Mesenchymal stem cell (in vitro differentiated cells and primary cell): ENCODE data around the gene MEX3D.
A peak's percentile ranks its signal among the peaks of the same experiment; 100 is the strongest.

Experiments used
- DNase-seq: peaks from one replicate; pipeline ENCODE4 v3.0.0-alpha.2; 2013
- H2AFZ ChIP-seq: one replicate; pipeline ENCODE4 v1.6.1; 2013; ENCODE audit warnings: low read depth, mild to moderate bottlenecking, control low read depth, inconsistent platforms, low read length, moderate library complexity
- H2AK5ac ChIP-seq: 2 replicates; pipeline ENCODE4 v1.6.1; 2013; ENCODE audit warnings: low read length, moderate library complexity, mild to moderate bottlenecking, inconsistent platforms; ENCODE audit not compliant: severe bottlenecking
- H2BK120ac ChIP-seq: one replicate; pipeline ENCODE4 v1.6.1; 2013; ENCODE audit warnings: low read depth, mild to moderate bottlenecking, inconsistent platforms, low read length, moderate library complexity
- H2BK12ac ChIP-seq, 2 experiments: one replicate each; pipeline ENCODE4 v1.6.1; 2013; ENCODE audit warnings: inconsistent platforms in 2 of 2, low read length in 2 of 2, mild to moderate bottlenecking in 2 of 2, moderate library complexity in 2 of 2, control low read depth in 1 of 2
- H2BK15ac ChIP-seq: one replicate; pipeline ENCODE4 v1.6.1; 2013; ENCODE audit warnings: mild to moderate bottlenecking, low read depth, inconsistent platforms; ENCODE audit not compliant: poor library complexity, severe bottlenecking
- H2BK5ac ChIP-seq: 2 replicates; pipeline ENCODE4 v1.6.1; 2013; ENCODE audit warnings: low read depth, mild to moderate bottlenecking, low read length, control low read depth, inconsistent platforms; ENCODE audit not compliant: poor library complexity, severe bottlenecking
- H3K14ac ChIP-seq, 2 experiments: one replicate each; pipeline ENCODE4 v1.6.1; 2013; ENCODE audit warnings: inconsistent platforms in 2 of 2, low read length in 2 of 2, control low read depth in 1 of 2, mild to moderate bottlenecking in 1 of 2, moderate library complexity in 1 of 2
- H3K18ac ChIP-seq, 2 experiments: one replicate each; pipeline ENCODE4 v1.6.1; 2013; ENCODE audit warnings: inconsistent platforms in 2 of 2, low read length in 2 of 2, control low read depth in 1 of 2, low read depth in 1 of 2, mild to moderate bottlenecking in 1 of 2
- H3K23ac ChIP-seq, 2 experiments: one replicate each; pipeline ENCODE4 v1.6.1; 2013; ENCODE audit warnings: inconsistent platforms in 2 of 2, low read length in 2 of 2, mild to moderate bottlenecking in 2 of 2, moderate library complexity in 2 of 2, control low read depth in 1 of 2
- H3K27ac ChIP-seq: 2 replicates; pipeline ENCODE4 v1.5.1; 2013; ENCODE audit warnings: mild to moderate bottlenecking, moderate library complexity, low read length, control low read depth, inconsistent platforms; ENCODE audit not compliant: poor library complexity, severe bottlenecking
- H3K27me3 ChIP-seq, 2 experiments: 2 replicates each; pipeline versions ENCODE4 v1.6.1 to v1.7.0; 2013; ENCODE audit warnings: low read length in 2 of 2, mild to moderate bottlenecking in 2 of 2, moderate library complexity in 2 of 2, control low read depth in 1 of 2, inconsistent platforms in 1 of 2; ENCODE audit not compliant: control insufficient read depth in 1 of 2, insufficient read depth in 1 of 2
- H3K36me3 ChIP-seq, 2 experiments: 2 replicates each; pipeline versions ENCODE4 v1.6.1 to v1.7.0; 2013; ENCODE audit warnings: low read length in 2 of 2, control low read depth in 1 of 2, inconsistent platforms in 1 of 2, low read depth in 1 of 2, mild to moderate bottlenecking in 1 of 2; ENCODE audit not compliant: insufficient read depth in 2 of 2, control insufficient read depth in 1 of 2
- H3K4ac ChIP-seq, 2 experiments: one replicate each; pipeline ENCODE4 v1.6.1; 2013; ENCODE audit warnings: inconsistent platforms in 2 of 2, low read length in 2 of 2, mild to moderate bottlenecking in 2 of 2, moderate library complexity in 2 of 2, control low read depth in 1 of 2, low read depth in 1 of 2
- H3K4me1 ChIP-seq: 2 replicates; pipeline ENCODE4 v1.6.1; 2013; ENCODE audit warnings: low read depth, low read length, control low read depth; ENCODE audit not compliant: control insufficient read depth, insufficient read depth
- H3K4me2 ChIP-seq: 2 replicates; pipeline ENCODE4 v1.6.1; 2013; ENCODE audit warnings: low read length, mild to moderate bottlenecking, inconsistent platforms; ENCODE audit not compliant: poor library complexity, severe bottlenecking
- H3K4me3 ChIP-seq, 2 experiments: 2 replicates each; pipeline versions ENCODE4 v1.5.1 to v1.7.0; 2013; ENCODE audit warnings: low read length in 2 of 2, mild to moderate bottlenecking in 2 of 2, control low read depth in 1 of 2, low read depth in 1 of 2; ENCODE audit not compliant: insufficient read depth in 1 of 2
- H3K79me1 ChIP-seq: replicated peaks from 2 replicates; pipeline ENCODE4 v1.6.1; 2013; ENCODE audit warnings: mild to moderate bottlenecking, control low read depth, low read length, inconsistent platforms; ENCODE audit not compliant: poor library complexity, severe bottlenecking
- H3K9ac ChIP-seq: 2 replicates; pipeline ENCODE4 v1.7.0; 2013; ENCODE audit warnings: mild to moderate bottlenecking, low read length, moderate library complexity
- H3K9me3 ChIP-seq: 2 replicates; pipeline ENCODE4 v1.7.0; 2013; ENCODE audit warnings: mild to moderate bottlenecking, low read length; ENCODE audit not compliant: control insufficient read depth
- H4K8ac ChIP-seq: one replicate; pipeline ENCODE4 v1.6.1; 2013; ENCODE audit warnings: inconsistent platforms, mild to moderate bottlenecking, low read length, moderate library complexity
- H4K91ac ChIP-seq: one replicate; pipeline ENCODE4 v1.6.1; 2013; ENCODE audit warnings: mild to moderate bottlenecking, low read length, inconsistent platforms
- WGBS: methylation state at CpG from one replicate; pipeline ENCODE4 v1.1.7; 2013; ENCODE audit warnings: mixed read lengths; 5-methylcytosine and 5-hydroxymethylcytosine counted together

Gene MEX3D

GRCh38 chr19:1507192-1507660 lies 60.9 kb downstream of the MEX3D start:
- Histone ChIP-seq H2BK120ac (peak overlapping the region; percentile 45), H3K79me1 (peaks cover 4% of the 10 kb centered on the region), H3K36me3 (peaks cover 0 to 15% of the 10 kb centered on the region in 2 experiments), H3K9ac (peak overlapping the region; percentile 78), H3K4ac (peak overlapping the region; percentile 30 to 71), H2BK15ac (no peak overlapping the region), H3K27ac (no peak overlapping the region), H4K91ac (peak overlapping the region; percentile 77), H3K27me3 (peaks cover 16 to 51% of the 10 kb centered on the region in 2 experiments), H3K14ac (no peak overlapping the region), H3K4me3 (peak overlapping the region; percentile 20 to 72), H4K8ac (peak overlapping the region; percentile 72), H2AFZ (peak overlapping the region; percentile 14), H2BK5ac (no peak overlapping the region), H3K4me2 (peak overlapping the region; percentile 37), H3K4me1 (peaks cover 26% of the 10 kb centered on the region), H3K23ac (no peak overlapping the region), H3K9me3 (no peaks in the 10 kb centered on the region), H3K18ac (no peak overlapping the region), H2BK12ac (peak overlapping the region; percentile 38 to 79), H2AK5ac (peak overlapping the region; percentile 42)
- WGBS, result 90% methylated on average over 23 of the region's 23 CpGs
- no peak for DNase-seq

- WGBS, result 95% methylated on average over 45 of the region's 45 CpGs
- DNase-seq, result no peak
- H3K4me1 ChIP-seq, result peaks cover 22% of the 10 kb centered on the region
- H3K4me3 ChIP-seq, result no peak overlapping the region
- peak overlapping the region; percentile 53 for H4K91ac ChIP-seq
- no peak overlapping the region for H3K9ac ChIP-seq
- H3K79me1 ChIP-seq, result no peaks in the 10 kb centered on the region
- no peak overlapping the region for H3K4ac ChIP-seq
- no peak overlapping the region for H3K27ac ChIP-seq
- no peak overlapping the region for H2BK120ac ChIP-seq
- no peak overlapping the region for H4K8ac ChIP-seq
- no peak overlapping the region for H2BK15ac ChIP-seq
- no peaks in the 10 kb centered on the region for H3K9me3 ChIP-seq
- H3K23ac ChIP-seq, result no peak overlapping the region
- H2AFZ ChIP-seq, result no peak overlapping the region
- H3K27me3 ChIP-seq, result peaks cover 16 to 45% of the 10 kb centered on the region in 2 experiments
- H2BK5ac ChIP-seq, result no peak overlapping the region
- H3K14ac ChIP-seq, result no peak overlapping the region
- H2AK5ac ChIP-seq, result no peak overlapping the region
- no peak overlapping the region for H3K18ac ChIP-seq
- H2BK12ac ChIP-seq, result no peak overlapping the region
- no peak overlapping the region for H3K4me2 ChIP-seq
- peaks cover 0 to 15% of the 10 kb centered on the region in 2 experiments for H3K36me3 ChIP-seq
These were observed 61.9 kb downstream of the MEX3D start for GRCh38 chr19:1505991-1506881.

DNA sequence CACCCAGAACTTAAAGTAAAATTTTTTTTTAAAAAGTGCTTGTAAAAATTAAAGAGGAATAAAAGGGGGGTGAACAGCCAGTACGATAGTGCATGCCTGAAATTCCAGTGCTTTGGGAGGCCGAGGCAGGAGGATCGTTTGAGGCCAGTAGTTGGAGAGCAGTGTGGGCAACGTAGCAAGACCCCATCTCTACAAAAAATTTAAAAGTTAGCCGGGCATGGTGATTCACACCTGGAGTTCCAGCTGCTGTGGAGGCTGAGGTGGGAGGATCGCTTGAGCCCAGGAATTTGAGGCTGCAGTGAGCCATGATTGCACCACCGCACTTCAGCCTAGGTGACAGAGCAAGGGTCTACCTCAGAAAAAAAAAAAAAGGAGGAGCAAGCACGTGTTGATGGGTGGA lies 63.1 kb downstream of the MEX3D start:
- H3K23ac ChIP-seq, result no peak overlapping the region
- H3K27ac ChIP-seq, result no peak overlapping the region
- no peak overlapping the region for H4K91ac ChIP-seq
- peaks cover 0 to 8% of the 10 kb centered on the region in 2 experiments for H3K36me3 ChIP-seq
- no peak overlapping the region for H3K14ac ChIP-seq
- H3K4me3 ChIP-seq, result no peak overlapping the region
- H2BK5ac ChIP-seq, result no peak overlapping the region
- H2AK5ac ChIP-seq, result no peak overlapping the region
- DNase-seq, result no peak
- 80% methylated on average over 8 of the region's 8 CpGs for WGBS
- no peak overlapping the region for H2BK12ac ChIP-seq
- no peak overlapping the region for H3K4ac ChIP-seq
- no peaks in the 10 kb centered on the region for H3K9me3 ChIP-seq
- peaks cover 25% of the 10 kb centered on the region for H3K4me1 ChIP-seq
- no peak overlapping the region for H3K4me2 ChIP-seq
- H3K18ac ChIP-seq, result no peak overlapping the region
- peaks cover 16 to 48% of the 10 kb centered on the region in 2 experiments for H3K27me3 ChIP-seq
- H3K9ac ChIP-seq, result no peak overlapping the region
- H3K79me1 ChIP-seq, result no peaks in the 10 kb centered on the region
- no peak overlapping the region for H4K8ac ChIP-seq
- H2AFZ ChIP-seq, result no peak overlapping the region
- H2BK15ac ChIP-seq, result no peak overlapping the region
- no peak overlapping the region for H2BK120ac ChIP-seq
